Measurements from ENCODE around the gene KRTAP4-11.
"Not testable (repeated sequence)": the region's sequence is repeated elsewhere in the genome, so short reads cannot be mapped to it uniquely, and the experiment has no call there.

The KRTAP4-11 gene

GRCh38 chr17:41083427-41083826 is 34.7 kb downstream of the KRTAP4-11 start:
- not testable (repeated sequence) for DNase-seq

GRCh38 chr17:41082626-41083025 is 35.5 kb downstream of the KRTAP4-11 start:
- no peak for DNase-seq

- DNase-seq, result no peak
Observed at GRCh38 chr17:41076788-41077187, 41.4 kb downstream of the KRTAP4-11 start.

- DNase-seq, result no peak
Observed at GRCh38 chr17:41073676-41074075, 44.5 kb downstream of the KRTAP4-11 start.

- DNase-seq, result no peak
Observed at GRCh38 chr17:41071606-41072360, 46.4 kb downstream of the KRTAP4-11 start.

GRCh38 chr17:41069031-41069430 is 49.1 kb downstream of the KRTAP4-11 start:
- DNase-seq, result no peak

GRCh38 chr17:41067281-41067680 is 50.9 kb downstream of the KRTAP4-11 start:
- DNase-seq, result no peak

Data from NCI-H510A treated with DMSO at 0.1 percent for 48 hours (cell line).